ENCODE results near the gene PYY. TPM values are rescaled to one million over a fixed set of nuclear protein-coding genes. Genes with fewer than 3 reads are reported as not detected.

Gene PYY
- total and polyA plus RNA-seq, 2 donors from 2014 or later: not detected

GRCh38 chr17:43927060-43927864, 26.5 kb downstream of the PYY start:
- H3K9ac ChIP-seq (ENCODE audit: low read length in 3 of 3): no peak overlapping the region
- peak overlapping the region in 2 of 3 donors; percentile 42 to 45 for H3K4me3 ChIP-seq (ENCODE audit: low read length in 3 of 3)
- no peaks in the 10 kb centered on the region for H3K36me3 ChIP-seq (ENCODE audit: control insufficient read depth in 2 of 3, insufficient read depth in 3 of 3, low read length in 3 of 3)
- peaks cover 0 to 14% (median 0%) of the 10 kb centered on the region in 3 donors for H3K4me1 ChIP-seq (ENCODE audit: control insufficient read depth in 2 of 3, insufficient read depth in 2 of 3, low read depth in 1 of 3, low read length in 3 of 3)
- H3K9me3 ChIP-seq (ENCODE audit: control insufficient read depth in 2 of 3, insufficient read depth in 1 of 3, low read length in 3 of 3): no peaks in the 10 kb centered on the region
- no peak for TF ChIP-seq CTCF (IDR thresholded peaks at IDR 0.05; ENCODE audit: borderline replicate concordance, extremely low read depth, insufficient read depth)
- FAIRE-seq (no peak), DNase-seq (peak in 3 of 5 donors; percentile 37 to 75 (median 44))
- no peaks in the 10 kb centered on the region for H3K27me3 ChIP-seq (ENCODE audit: control insufficient read depth, insufficient read depth, low read length)
- intact Hi-C loops (cut with DNase I): no loop called here
- H3K27ac ChIP-seq (ENCODE audit: low read depth in 2 of 2, low read length in 2 of 2): peak overlapping the region; percentile 43 to 53

- FAIRE-seq (no peak), DNase-seq (no peak)
- intact Hi-C loops (cut with DNase I): no loop called here
- no peaks in the 10 kb centered on the region for H3K36me3 ChIP-seq (ENCODE audit: control insufficient read depth in 2 of 3, insufficient read depth in 3 of 3, low read length in 3 of 3)
- H3K27me3 ChIP-seq (ENCODE audit: control insufficient read depth, insufficient read depth, low read length): no peaks in the 10 kb centered on the region
- H3K27ac ChIP-seq (ENCODE audit: low read depth in 2 of 2, low read length in 2 of 2): no peak overlapping the region
- H3K9me3 ChIP-seq (ENCODE audit: control insufficient read depth in 2 of 3, insufficient read depth in 1 of 3, low read length in 3 of 3): no peaks in the 10 kb centered on the region
- no peak overlapping the region for H3K9ac ChIP-seq (ENCODE audit: low read length in 3 of 3)
- peaks cover 0 to 9% (median 0%) of the 10 kb centered on the region in 3 donors for H3K4me1 ChIP-seq (ENCODE audit: control insufficient read depth in 2 of 3, insufficient read depth in 2 of 3, low read depth in 1 of 3, low read length in 3 of 3)
- no peak overlapping the region for H3K4me3 ChIP-seq (ENCODE audit: low read length in 3 of 3)
- TF ChIP-seq CTCF (IDR thresholded peaks at IDR 0.05; ENCODE audit: borderline replicate concordance, extremely low read depth, insufficient read depth): no peak
Measured at GRCh38 chr17:43924558-43924957, 29.2 kb downstream of the PYY start.

GRCh38 chr17:43920500-43921095, 33.1 kb downstream of the PYY start:
- Histone ChIP-seq H3K36me3 (ENCODE audit: control insufficient read depth in 2 of 3, insufficient read depth in 3 of 3, low read length in 3 of 3) (no peaks in the 10 kb centered on the region), H3K4me3 (ENCODE audit: low read length in 3 of 3) (no peak overlapping the region), H3K9me3 (ENCODE audit: control insufficient read depth in 2 of 3, insufficient read depth in 1 of 3, low read length in 3 of 3) (no peaks in the 10 kb centered on the region), H3K27me3 (ENCODE audit: control insufficient read depth, insufficient read depth, low read length) (no peaks in the 10 kb centered on the region), H3K4me1 (ENCODE audit: control insufficient read depth in 2 of 3, insufficient read depth in 2 of 3, low read depth in 1 of 3, low read length in 3 of 3) (peaks cover 0 to 3% (median 0%) of the 10 kb centered on the region in 3 donors), H3K9ac (ENCODE audit: low read length in 3 of 3) (no peak overlapping the region), H3K27ac (ENCODE audit: low read depth in 2 of 2, low read length in 2 of 2) (no peak overlapping the region)
- TF ChIP-seq CTCF (IDR thresholded peaks at IDR 0.05; ENCODE audit: borderline replicate concordance, extremely low read depth, insufficient read depth): no peak
- intact Hi-C loops (cut with DNase I): no loop called here
- DNase-seq: no peak
- no peak for FAIRE-seq
